HG03039 (cell line): Measurements from ENCODE around the gene SIN3B.
"Not testable (repeated sequence)": the region's sequence is repeated elsewhere in the genome, so short reads cannot be mapped to it uniquely, and the experiment has no call there.

ENCODE experiments used
- ATAC-seq: cut with Tn5 transposase; IDR thresholded peaks from one replicate; pipeline ENCODE4 v1.9.1; 2021; ENCODE audit warnings: mild to moderate bottlenecking, moderate library complexity; ENCODE audit not compliant: unreplicated experiment

The SIN3B gene, protein sequence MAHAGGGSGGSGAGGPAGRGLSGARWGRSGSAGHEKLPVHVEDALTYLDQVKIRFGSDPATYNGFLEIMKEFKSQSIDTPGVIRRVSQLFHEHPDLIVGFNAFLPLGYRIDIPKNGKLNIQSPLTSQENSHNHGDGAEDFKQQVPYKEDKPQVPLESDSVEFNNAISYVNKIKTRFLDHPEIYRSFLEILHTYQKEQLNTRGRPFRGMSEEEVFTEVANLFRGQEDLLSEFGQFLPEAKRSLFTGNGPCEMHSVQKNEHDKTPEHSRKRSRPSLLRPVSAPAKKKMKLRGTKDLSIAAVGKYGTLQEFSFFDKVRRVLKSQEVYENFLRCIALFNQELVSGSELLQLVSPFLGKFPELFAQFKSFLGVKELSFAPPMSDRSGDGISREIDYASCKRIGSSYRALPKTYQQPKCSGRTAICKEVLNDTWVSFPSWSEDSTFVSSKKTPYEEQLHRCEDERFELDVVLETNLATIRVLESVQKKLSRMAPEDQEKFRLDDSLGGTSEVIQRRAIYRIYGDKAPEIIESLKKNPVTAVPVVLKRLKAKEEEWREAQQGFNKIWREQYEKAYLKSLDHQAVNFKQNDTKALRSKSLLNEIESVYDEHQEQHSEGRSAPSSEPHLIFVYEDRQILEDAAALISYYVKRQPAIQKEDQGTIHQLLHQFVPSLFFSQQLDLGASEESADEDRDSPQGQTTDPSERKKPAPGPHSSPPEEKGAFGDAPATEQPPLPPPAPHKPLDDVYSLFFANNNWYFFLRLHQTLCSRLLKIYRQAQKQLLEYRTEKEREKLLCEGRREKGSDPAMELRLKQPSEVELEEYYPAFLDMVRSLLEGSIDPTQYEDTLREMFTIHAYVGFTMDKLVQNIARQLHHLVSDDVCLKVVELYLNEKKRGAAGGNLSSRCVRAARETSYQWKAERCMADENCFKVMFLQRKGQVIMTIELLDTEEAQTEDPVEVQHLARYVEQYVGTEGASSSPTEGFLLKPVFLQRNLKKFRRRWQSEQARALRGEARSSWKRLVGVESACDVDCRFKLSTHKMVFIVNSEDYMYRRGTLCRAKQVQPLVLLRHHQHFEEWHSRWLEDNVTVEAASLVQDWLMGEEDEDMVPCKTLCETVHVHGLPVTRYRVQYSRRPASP

DNA sequence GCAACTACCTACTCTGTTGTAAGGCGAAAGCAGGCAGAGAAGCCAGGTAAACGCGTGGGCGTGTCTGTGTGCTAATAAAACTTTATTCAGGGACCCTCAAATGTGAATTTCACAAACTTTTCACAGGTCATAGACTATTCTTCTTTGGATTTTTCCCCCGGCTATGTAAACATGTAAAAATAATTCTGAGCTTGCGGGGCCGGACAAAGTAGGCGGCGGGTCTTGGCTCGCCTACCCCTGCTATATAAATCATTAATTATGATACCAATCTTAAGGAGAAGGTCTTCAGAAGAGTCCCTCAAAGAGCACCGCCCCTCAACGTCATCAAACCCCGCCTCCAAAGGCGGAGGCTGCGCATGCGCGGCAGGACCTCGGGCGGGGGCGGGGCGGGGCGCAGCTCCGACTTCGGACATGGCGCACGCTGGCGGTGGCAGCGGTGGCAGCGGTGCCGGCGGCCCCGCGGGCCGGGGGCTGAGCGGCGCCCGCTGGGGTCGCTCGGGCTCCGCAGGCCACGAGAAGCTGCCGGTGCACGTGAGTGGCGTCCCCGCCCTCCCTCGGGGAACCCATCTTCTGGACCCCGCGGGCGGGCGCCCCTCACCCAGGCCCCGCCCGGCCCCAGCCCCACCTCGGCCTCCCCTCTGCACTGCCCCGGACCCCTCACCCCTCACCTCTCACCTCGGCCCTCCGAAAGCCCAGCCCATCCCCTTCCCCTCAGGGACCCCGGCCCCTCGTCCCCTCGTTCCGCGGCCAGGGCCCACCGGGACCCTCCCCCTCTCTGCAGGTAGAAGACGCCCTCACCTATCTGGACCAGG, at the start of gene SIN3B:
SIN3B (plus strand) TSS at position 389 of the 812 bp plus-strand sequence; CDS start at position 412, 23 bp downstream.
- ATAC-seq: no peak

DNA sequence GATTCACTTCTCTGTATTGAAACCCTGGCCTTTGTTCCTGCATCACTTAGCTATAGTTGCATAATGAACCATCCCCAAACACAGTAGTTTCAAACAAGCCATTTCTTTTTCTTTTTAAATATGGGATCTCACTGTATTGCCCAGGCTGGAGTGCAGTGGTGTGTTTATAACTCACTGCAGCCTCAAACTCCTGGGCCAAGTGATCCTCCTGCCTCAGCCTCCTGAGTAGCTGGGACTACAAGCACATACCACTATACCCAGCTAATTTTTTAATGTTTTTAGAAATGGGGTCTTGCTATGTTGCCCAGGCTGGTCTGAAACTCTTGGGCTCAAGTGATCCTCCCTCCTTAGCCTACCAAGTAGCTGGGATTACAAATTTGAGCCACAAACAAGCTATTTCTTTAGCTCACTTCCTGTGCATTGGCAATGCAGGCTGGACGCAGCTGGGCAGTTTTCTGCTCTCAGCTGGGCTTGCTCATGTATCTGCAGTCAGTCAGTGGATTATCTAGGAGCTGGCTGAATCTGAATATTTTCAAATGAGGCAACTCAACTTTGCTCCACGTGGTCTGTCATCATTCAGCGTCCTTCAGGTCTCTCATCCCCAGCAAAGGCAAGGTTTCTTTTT, 49.5 kb upstream of the SIN3B start:
- ATAC-seq: no peak

DNA sequence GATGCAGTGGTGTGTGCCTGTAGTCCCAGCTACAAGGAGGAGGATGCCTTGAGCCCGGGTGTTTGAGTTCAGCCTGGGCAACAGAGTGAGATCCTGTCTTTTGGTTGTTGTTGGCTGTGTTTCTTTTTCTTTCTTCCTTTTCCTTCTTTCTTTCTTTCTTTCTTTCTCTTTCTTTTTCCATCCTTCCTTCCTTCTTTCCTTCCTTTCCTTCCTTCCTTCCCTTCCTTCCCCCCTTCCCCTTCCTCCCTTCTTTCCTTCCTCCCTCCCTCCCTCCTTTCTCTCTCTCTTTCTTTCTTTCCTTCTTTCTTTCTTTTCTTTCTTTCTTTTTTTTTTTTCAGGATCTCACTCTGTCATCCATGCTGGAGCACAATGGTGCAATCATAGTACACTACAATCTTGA, 46.5 kb upstream of the SIN3B start:
- no peak for ATAC-seq

DNA sequence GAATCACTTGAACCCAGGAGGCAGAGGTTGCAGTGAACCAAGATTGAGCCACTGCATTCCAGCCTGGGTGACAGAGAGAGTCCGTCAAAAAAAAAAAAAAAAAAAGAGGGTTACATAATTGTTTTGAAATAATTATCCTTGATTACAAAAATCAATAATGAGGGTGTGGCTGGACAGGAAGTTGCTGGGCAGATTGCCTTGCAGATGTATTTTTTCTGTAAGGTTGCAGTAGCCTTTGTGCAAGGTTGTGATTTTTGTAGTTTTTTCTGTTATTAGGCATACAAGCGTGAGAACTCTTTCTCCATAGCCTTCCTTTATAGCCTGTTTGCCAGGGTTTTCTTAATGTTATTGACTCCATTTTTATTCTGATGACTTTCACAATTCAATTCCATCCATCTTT, 40.7 kb upstream of the SIN3B start:
- no peak for ATAC-seq

DNA sequence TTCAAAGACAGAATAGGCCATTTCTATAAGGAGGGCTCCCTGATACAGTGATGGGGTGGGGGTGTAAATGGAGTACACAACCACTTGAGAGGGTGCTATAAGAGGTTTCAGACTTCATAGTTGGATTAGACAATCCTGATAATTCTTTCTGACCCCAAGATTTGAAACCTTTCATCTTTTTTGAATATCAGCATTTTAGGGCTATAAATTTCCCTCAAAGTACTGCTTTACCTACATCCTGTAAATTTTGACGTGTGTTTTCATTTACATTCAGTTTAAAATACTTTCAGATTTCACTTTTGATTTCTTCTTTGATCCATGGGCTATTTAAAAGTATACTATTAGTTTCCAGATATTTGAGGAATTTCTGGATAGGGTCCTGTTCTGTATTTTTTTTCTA, 40.0 kb upstream of the SIN3B start:
- no peak for ATAC-seq

DNA sequence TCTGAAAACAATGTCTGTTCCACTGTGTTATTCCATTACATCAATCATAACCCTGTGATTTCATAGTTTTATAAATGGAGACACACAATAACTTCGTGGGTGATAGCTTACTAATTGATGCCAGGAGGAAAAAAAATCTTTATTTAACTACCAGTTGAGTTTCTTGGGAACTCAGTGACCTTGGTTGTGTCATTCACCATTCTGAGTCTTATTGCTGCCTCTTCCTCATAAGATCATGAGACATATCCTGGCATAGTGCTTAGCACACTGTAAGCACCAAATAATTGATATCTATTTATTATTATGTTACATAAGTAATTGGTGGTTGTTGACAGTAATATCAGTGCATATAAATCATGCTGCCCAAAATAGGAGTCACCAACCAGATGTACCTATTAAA, 39.1 kb upstream of the SIN3B start:
- no peak for ATAC-seq

DNA sequence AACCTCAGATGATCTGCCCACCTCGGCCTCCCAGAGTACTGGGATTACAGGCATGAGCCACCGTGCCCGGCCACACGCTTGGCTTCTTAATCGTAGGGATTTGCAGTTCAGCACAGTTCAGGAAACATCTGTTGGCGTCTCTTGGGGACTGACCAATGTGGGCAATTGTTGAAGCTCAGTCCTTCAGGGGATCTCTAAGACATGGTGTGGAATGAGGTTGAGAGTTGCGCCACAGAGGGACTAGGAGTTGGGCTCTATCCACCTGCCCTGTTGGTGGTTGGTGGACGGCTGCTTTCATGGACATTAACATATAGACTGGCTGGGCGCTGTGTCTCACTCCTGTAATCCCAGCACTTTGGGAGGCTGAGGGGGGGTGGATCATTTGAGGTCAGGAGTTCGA, 37.3 kb upstream of the SIN3B start:
- ATAC-seq: no peak

DNA sequence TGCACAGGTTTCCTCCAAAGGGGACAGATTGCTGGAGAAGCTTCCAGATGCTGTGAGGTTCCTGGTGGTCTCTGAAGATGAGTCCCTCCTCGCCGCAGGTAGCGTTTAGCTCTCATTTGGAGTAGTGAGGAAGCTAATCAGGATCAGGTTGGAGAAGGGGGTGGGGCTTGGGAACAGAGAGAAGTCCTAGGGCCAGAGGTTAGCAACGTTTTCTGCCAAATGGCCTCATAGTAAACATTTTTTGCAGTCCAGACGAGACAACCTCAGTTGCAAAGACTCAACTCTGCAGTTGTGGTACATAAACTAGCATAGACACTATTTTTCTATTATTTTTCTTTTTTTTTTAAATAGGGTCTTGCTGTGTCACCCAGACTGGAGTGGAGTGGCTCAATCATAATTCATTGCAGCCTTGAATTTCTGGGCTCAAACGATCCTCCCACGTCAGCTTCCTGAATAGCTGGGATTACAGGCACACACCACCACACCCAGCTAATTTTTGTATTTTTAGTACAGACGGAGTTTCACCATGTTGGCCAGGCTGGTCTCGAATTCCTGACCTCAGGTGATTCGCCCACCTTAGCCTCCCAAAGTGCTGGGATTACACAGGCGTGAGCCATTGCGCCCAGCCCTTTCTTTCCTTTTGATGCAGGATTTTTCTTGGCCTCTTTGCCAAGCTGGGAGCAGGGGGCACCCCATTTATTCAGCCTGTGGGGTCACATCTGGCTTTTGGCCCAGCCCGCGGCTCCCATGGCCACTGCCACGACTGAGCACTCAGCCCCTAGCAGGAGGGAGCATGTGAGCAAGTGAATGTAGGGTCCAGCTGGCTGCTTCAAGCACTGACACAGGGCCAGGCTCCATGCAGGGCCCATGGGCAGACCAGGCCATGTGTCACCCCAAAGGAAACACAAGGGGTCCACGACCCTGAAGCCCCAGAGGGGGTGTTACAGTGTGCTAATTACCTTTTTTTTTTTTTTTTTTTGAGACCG, 34.4 kb upstream of the SIN3B start:
- no peak for ATAC-seq

DNA sequence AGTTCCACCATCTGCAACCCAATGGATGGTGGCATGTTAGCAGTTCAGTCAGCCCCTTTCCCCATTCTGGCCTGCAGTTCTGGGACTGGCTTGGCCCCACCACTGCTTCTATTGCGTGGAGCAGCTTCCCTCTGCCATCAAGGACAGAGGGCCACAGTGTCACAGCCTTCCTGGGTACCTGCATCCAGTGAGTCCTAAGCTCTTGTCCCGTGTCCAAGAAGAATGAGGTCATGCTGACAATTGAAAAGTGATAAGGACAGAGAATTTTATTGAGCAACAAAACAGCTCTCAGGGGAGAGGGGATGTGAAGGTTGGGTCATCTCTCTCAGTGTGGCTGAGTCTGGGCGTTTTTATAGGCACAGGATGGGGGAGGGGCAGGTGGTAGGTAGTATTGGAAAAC, 33.5 kb upstream of the SIN3B start:
- ATAC-seq: no peak

DNA sequence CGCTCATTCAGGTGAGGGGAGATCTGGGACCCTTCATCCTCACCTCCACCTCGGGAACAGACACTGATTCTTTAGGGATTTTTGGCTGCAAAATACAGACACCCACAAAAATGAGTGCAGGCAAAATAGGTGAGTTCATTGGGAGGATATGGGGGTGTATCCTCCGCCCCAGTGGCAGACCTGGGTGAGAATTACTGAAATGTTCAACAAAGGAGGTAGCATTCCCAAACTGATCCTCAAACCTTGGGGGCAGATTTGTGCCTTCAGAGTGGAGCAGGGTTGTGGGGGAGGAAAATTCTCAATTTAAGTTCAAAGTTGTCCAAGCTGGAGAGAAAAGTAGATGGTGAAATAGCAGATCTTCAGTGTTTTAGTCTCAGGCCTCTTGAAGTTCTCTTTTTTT, 31.3 kb upstream of the SIN3B start:
- ATAC-seq: no peak

DNA sequence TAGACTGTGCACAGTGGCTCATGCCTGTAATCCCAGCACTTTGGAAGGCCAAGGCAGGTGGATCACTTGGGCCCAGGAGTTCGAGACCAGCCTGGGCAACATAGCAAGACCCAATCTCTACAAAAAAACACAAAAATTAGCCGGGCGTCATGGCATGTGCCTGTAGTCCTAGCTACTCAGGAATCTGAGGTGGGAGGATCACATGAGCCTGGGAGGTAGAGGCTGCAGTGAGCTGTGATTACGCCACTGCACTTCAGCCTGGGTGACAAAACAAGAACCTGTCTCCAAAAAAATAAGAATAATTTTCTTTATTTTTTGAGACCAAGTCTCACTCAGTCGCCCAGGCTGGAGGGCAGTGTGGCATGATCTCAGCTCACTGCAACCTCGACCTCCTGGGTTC, 30.9 kb upstream of the SIN3B start:
- ATAC-seq: not testable (repeated sequence)

DNA sequence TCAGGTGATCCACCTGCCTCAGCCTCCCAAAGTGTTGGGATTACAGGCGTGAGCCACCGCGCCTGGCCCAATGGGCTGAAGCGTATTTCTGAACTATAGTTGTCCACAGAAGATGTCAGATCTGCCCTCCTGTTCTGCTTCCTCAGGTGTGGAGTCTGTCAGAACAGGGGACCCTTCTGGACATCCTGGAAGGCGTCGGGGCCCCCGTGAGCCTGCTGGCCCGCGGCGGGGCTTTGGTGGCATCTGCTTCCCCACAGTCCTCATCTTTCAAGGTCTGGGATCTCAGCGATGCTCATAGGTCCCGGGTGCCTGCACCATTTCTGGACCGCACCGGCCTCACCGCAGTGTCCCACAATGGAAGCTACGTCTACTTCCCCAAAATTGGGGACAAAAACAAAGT, 29.5 kb upstream of the SIN3B start:
- ATAC-seq: no peak

DNA sequence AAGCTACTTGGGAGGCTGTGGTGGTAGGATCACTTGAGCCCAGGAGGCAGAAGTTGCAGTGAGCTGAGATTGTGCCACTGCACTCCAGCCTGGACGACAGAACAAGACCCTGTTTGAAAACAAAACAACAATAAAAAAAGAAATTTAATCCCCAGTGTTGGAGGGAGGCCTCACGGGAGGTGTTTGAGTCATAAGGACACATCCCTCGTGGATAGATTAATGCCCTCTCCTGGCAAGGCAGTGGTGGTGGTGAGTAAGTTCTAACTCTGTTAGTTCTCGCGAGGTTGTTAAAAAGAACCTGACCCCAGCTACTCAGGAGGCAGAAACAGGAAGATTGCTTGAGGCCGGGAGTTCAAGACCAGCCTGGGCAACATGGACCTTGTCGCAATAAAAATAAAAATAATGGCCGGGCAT, 27.6 kb upstream of the SIN3B start:
- no peak for ATAC-seq

DNA sequence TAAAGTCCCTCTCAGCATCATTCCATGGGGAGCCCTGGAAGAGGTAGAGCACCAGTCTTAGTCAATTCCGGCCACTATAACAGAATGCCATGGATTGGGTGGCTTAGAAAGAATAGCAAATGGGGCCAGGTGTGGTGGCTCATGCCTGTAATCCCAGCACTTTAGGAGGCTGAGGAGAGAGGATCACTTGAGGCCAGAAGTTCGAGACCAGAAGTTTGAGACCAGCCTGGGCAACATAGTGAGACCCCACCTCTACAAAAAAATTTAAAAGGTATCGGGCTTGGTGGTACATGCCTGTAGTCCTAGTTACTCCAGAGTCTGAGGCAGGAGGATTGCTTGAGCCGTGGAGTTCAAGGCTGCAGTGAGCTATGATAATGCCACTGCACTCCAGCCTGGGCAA, 25.0 kb upstream of the SIN3B start:
- no peak for ATAC-seq

DNA sequence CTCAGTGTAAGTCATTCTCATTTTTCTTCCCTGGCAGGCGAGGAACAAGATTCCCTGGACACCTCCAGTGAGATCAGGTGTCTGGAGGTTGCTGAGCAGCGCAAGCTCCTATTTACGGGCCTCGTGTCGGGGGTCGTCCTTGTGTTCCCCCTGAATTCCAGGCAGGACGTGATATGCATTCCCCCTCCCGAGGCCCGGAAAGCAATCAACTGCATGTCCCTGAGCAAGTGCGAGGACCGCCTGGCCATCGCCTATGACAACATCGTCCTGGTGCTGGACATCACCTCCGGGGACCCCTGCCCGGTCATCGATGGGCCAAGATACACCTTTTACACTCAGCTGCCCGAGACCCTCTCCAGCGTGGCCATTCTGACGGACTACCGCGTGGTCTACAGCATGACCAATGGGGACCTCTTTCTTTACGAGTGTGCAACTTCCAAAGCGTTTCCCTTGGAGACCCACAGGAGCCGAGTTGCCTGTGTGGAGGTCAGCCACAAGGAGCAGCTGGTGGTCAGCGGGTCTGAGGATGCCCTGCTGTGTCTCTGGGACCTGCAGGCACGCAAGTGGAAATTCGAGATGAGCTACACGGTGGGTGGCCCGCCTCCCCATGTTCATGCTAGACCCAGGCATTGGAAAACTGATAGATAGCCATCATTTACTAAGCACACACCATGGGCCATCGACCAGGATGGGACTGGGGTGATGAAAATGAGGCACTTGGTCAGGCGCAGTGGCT, 21.5 kb upstream of the SIN3B start:
- ATAC-seq: no peak

DNA sequence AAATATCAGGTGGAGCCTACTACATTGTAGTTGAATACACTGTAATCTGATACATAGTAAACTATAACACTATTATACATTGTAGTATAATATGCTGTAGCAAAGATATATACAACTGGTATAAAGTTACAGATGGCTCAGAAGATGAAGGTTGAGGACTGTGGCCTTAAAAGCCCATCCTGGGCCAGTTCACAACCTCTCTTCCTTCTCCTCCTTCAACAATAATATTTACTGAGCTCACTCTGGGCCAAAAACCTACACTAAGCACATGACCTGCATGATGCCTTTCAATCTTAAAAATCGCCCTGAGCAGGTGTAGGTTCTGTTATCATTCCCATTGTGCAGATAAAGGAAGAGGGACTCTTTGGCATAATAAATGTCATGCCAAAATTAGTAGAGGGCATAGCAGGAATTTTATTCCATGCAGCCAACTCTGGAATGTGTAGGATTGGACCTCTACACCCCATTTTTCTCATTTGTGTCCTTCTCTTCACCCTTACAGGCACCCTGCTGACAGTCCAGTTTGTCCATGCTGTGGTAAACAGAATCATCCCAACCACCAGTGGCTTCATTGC, 14.6 kb upstream of the SIN3B start:
- ATAC-seq: no peak

DNA sequence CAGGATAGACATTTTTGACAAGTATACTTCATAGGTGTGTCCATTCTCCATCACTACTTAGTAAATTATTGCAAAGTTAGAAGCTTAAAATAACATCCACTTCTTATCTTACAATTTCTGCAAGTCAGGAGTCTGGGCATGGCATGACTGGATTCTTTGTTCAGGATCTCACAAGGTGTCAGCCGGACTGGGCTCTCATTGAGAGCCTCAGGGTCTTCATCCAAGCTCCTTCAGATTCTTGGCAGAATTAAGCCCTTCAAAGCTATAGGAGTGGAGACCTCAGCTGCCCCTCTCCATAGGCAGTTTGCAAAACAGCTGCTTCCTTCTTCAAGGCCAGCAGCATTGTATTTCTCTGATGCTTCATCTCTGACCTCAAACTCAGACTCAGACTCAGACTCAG, 9.1 kb upstream of the SIN3B start:
- ATAC-seq: no peak

DNA sequence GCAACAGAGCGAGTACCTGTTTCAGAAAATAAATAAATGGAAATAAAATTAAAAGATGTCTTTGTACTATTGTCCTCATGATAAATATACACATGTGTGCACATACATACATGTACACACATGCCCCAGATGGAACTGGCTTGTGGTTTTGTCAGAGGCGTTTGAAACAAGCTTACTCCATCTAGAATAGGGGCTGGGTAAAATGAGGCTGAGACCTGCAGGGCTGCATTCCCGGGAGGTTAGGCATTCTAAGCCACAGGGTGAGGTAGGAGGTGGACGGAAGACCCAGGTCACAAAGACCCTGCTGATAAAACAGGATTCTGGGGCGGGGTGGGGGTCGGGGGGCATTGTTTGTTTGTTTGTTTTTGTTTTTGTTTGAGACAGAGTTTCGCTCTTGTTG, 8.1 kb upstream of the SIN3B start:
- ATAC-seq: no peak
